ENCODE measurements around the gene GTF2F1. TPM values are rescaled to one million over a fixed set of nuclear protein-coding genes. Genes with fewer than 3 reads are reported as not detected.

GTF2F1 gene
- total RNA-seq, 1 donor = 33.6 TPM

- no peak for DNase-seq (ENCODE audit: low read depth)
- H3K4me3 ChIP-seq (ENCODE audit: low read depth, low read length) = no peak overlapping the region
- no peak for TF ChIP-seq CTCF (IDR thresholded peaks at IDR 0.05; ENCODE audit: insufficient read depth, low read length)
These were observed 11.8 kb downstream of the GTF2F1 start for GRCh38 chr19:6381030-6381750.

GRCh38 chr19:6379744-6380143, 13.2 kb downstream of the GTF2F1 start:
- TF ChIP-seq CTCF (IDR thresholded peaks at IDR 0.05; ENCODE audit: insufficient read depth, low read length) = no peak
- no peak for DNase-seq (ENCODE audit: low read depth)
- H3K4me3 ChIP-seq (ENCODE audit: low read depth, low read length) = no peak overlapping the region

- TF ChIP-seq CTCF (IDR thresholded peaks at IDR 0.05; ENCODE audit: insufficient read depth, low read length) = no peak
- no peak overlapping the region for H3K4me3 ChIP-seq (ENCODE audit: low read depth, low read length)
- DNase-seq (ENCODE audit: low read depth) = no peak
These were observed 14.5 kb downstream of the GTF2F1 start for GRCh38 chr19:6378486-6378885.

GRCh38 chr19:6378041-6378440, 14.9 kb downstream of the GTF2F1 start:
- no peak for TF ChIP-seq CTCF (IDR thresholded peaks at IDR 0.05; ENCODE audit: insufficient read depth, low read length)
- no peak overlapping the region for H3K4me3 ChIP-seq (ENCODE audit: low read depth, low read length)
- peak; percentile 78 for DNase-seq (ENCODE audit: low read depth)

GRCh38 chr19:6376512-6377190, 16.3 kb downstream of the GTF2F1 start:
- TF ChIP-seq CTCF (IDR thresholded peaks at IDR 0.05; ENCODE audit: insufficient read depth, low read length) = no peak
- DNase-seq (ENCODE audit: low read depth) = no peak
- H3K4me3 ChIP-seq (ENCODE audit: low read depth, low read length) = no peak overlapping the region

- no peak within 1 kb of the TSS for H3K4me3 ChIP-seq (ENCODE audit: low read depth, low read length)
- no peak for DNase-seq (ENCODE audit: low read depth)
- no peak for TF ChIP-seq CTCF (IDR thresholded peaks at IDR 0.05; ENCODE audit: insufficient read depth, low read length)
These were observed 17.5 kb downstream of the GTF2F1 start, which contains the start of gene PSPN for GRCh38 chr19:6375411-6376010. Gene PSPN, minus strand, starts transcription at chr19:6375933. Its CDS starts 84 bp downstream, at chr19:6375849.
